OCI-LY7 (cell line): Measurements from ENCODE around the gene RUNX1.

Experiments used
- EZH2phosphoT487 ChIP-seq: fragments of 200-600 bp; sonication (generic); IDR thresholded peaks from 2 replicates; pipeline ENCODE4 v1.6.1; 2018; ENCODE audit warnings: low read depth, borderline replicate concordance, mild to moderate bottlenecking, mixed run types, antibody characterized with exemption, low read length, moderate library complexity, mixed read lengths
- TF ChIP-seq, protein P1 (sequence below): fragments of 200-600 bp; sonication (generic); conservative IDR thresholded peaks from 2 replicates; pipeline ENCODE4 v1.5.1; 2014; ENCODE audit warnings: mild to moderate bottlenecking, antibody characterized with exemption, low read length, moderate library complexity, mixed read lengths

- TF ChIP-seq, protein P1, sequence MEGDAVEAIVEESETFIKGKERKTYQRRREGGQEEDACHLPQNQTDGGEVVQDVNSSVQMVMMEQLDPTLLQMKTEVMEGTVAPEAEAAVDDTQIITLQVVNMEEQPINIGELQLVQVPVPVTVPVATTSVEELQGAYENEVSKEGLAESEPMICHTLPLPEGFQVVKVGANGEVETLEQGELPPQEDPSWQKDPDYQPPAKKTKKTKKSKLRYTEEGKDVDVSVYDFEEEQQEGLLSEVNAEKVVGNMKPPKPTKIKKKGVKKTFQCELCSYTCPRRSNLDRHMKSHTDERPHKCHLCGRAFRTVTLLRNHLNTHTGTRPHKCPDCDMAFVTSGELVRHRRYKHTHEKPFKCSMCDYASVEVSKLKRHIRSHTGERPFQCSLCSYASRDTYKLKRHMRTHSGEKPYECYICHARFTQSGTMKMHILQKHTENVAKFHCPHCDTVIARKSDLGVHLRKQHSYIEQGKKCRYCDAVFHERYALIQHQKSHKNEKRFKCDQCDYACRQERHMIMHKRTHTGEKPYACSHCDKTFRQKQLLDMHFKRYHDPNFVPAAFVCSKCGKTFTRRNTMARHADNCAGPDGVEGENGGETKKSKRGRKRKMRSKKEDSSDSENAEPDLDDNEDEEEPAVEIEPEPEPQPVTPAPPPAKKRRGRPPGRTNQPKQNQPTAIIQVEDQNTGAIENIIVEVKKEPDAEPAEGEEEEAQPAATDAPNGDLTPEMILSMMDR: no peak
- no peak for TF ChIP-seq EZH2phosphoT487
Observed at GRCh38 chr21:34965200-34966174, 83.6 kb downstream of the RUNX1 start.
